ENCODE results near the gene SYT14. TPM values are rescaled to one million over a fixed set of nuclear protein-coding genes. Genes with fewer than 3 reads are reported as not detected.
"Not testable (repeated sequence)": the region's sequence is repeated elsewhere in the genome, so short reads cannot be mapped to it uniquely, and the experiment has no call there.

Gene SYT14
- 1.7 and 2.1 TPM in 2 replicates for total RNA-seq (2022)
- percentile 43 among the genes with signal in this experiment for Bru-seq, nascent RNA
- BruChase-seq, experiment 1, labeled RNA remaining after a 6-hour chase: percentile 34 among the genes with signal in this experiment
- percentile 32 among the genes with signal in this experiment for BruChase-seq, experiment 2, labeled RNA remaining after a 2-hour chase
- long read RNA-seq, partial matches to known transcripts: 1 of 2 reads
- long read RNA-seq, other reads (novel, unspliced or antisense): 0 of 2 reads

- TF ChIP-seq CTCF (IDR thresholded peaks at IDR 0.05; ENCODE audit: unreplicated experiment): no peak
- Mint-ChIP-seq H3K9me3 (ENCODE audit: low read depth, unreplicated experiment) (no peaks in the 10 kb centered on the region), H3K27ac (ENCODE audit: unreplicated experiment) (peak within 1 kb of the TSS; percentile 60), H3K36me3 (ENCODE audit: insufficient read depth, unreplicated experiment) (peaks cover 12% of the 10 kb centered on the region), H3K4me3 (ENCODE audit: low read depth, unreplicated experiment) (peak within 1 kb of the TSS; percentile 68), H3K27me3 (ENCODE audit: unreplicated experiment) (no peaks in the 10 kb centered on the region), H3K4me1 (ENCODE audit: low read depth, unreplicated experiment) (peaks cover 8% of the 10 kb centered on the region)
- intact Hi-C loops (cut with micrococcal nuclease; ENCODE audit: unreplicated experiment): loop anchor here (5.0 kb wide), 2 partner anchors 76 to 194 kb away; no protein-coding TSS in a partner anchor
- peak; percentile 29 for DNase-seq
- CTCF ChIA-PET: interaction anchor here (0.5 to 0.8 kb wide), 3 partner anchors 331 to 384 kb away, joined by 3 read pairs; no protein-coding TSS in a partner anchor
- BruUV-seq (replicated peaks): no TSS peak
Measured at GRCh38 chr1:209937996-209938959, at the start of gene SYT14. SYT14 (plus strand) TSS chr1:209938217; CDS start chr1:209938265, 48 bp downstream.

- H3K27me3 Mint-ChIP-seq (ENCODE audit: unreplicated experiment); H3K27ac Mint-ChIP-seq (ENCODE audit: unreplicated experiment); intact Hi-C loops (cut with micrococcal nuclease; ENCODE audit: unreplicated experiment); DNase-seq; CTCF ChIA-PET; BruUV-seq (replicated peaks); H3K4me3 Mint-ChIP-seq (ENCODE audit: low read depth, unreplicated experiment); H3K9me3 Mint-ChIP-seq (ENCODE audit: low read depth, unreplicated experiment): not testable (repeated sequence)
- peaks cover 47% of the 10 kb centered on the region for H3K4me1 Mint-ChIP-seq (ENCODE audit: low read depth, unreplicated experiment)
- peaks cover 11% of the 10 kb centered on the region for H3K36me3 Mint-ChIP-seq (ENCODE audit: insufficient read depth, unreplicated experiment)
Measured at GRCh38 chr1:209888291-209889076, 49.5 kb upstream of the SYT14 start.

- Mint-ChIP-seq H3K36me3 (ENCODE audit: insufficient read depth, unreplicated experiment) (peaks cover 10% of the 10 kb centered on the region), H3K4me3 (ENCODE audit: low read depth, unreplicated experiment) (no peak overlapping the region), H3K27ac (ENCODE audit: unreplicated experiment) (no peak overlapping the region), H3K9me3 (ENCODE audit: low read depth, unreplicated experiment) (no peaks in the 10 kb centered on the region), H3K4me1 (ENCODE audit: low read depth, unreplicated experiment) (peaks cover 47% of the 10 kb centered on the region), H3K27me3 (ENCODE audit: unreplicated experiment) (no peaks in the 10 kb centered on the region)
- no peak for DNase-seq
- CTCF ChIA-PET: no interaction called here
- intact Hi-C loops (cut with micrococcal nuclease; ENCODE audit: unreplicated experiment): no loop called here
- TF ChIP-seq CTCF (IDR thresholded peaks at IDR 0.05; ENCODE audit: unreplicated experiment): no peak
- no TSS peak for BruUV-seq (replicated peaks)
Measured at GRCh38 chr1:209889077-209889418, 49.0 kb upstream of the SYT14 start.

- no TSS peak for BruUV-seq (replicated peaks)
- CTCF ChIA-PET: interaction anchor here (0.9 kb wide), 1 partner anchor 9 kb away, joined by 3 read pairs; no protein-coding TSS in a partner anchor
- Mint-ChIP-seq H3K9me3 (ENCODE audit: low read depth, unreplicated experiment) (no peaks in the 10 kb centered on the region), H3K4me3 (ENCODE audit: low read depth, unreplicated experiment) (no peak overlapping the region), H3K4me1 (ENCODE audit: low read depth, unreplicated experiment) (peaks cover 51% of the 10 kb centered on the region), H3K27me3 (ENCODE audit: unreplicated experiment) (no peaks in the 10 kb centered on the region), H3K27ac (ENCODE audit: unreplicated experiment) (no peak overlapping the region), H3K36me3 (ENCODE audit: insufficient read depth, unreplicated experiment) (peaks cover 6% of the 10 kb centered on the region)
- TF ChIP-seq CTCF (IDR thresholded peaks at IDR 0.05; ENCODE audit: unreplicated experiment): no peak
- intact Hi-C loops (cut with micrococcal nuclease; ENCODE audit: unreplicated experiment): no loop called here
- DNase-seq: no peak
Measured at GRCh38 chr1:209890641-209891330, 47.2 kb upstream of the SYT14 start.

All from Calu3 (cell line).